H1 (cell line): ENCODE measurements around the gene SKP2. TPM values are rescaled to one million over a fixed set of nuclear protein-coding genes. Genes with fewer than 3 reads are reported as not detected.
A peak's percentile ranks its signal among the peaks of the same experiment; 100 is the strongest.

ENCODE experiments used
- ASH2L ChIP-seq: fragments of 200-600, 300-600 bp; sonication (generic); IDR thresholded peaks from one replicate; pipeline ENCODE4 v1.7.1; 2017; ENCODE audit warnings: low read length
- CBX5 ChIP-seq: fragments of 300-800, 300-1000 bp; sonication (generic); IDR thresholded peaks from 2 replicates; pipeline ENCODE4 v1.7.1; 2016; ENCODE audit warnings: antibody characterized with exemption, low read length, low read depth
- CREB1 ChIP-seq: IDR thresholded peaks from 2 replicates; pipeline ENCODE4 v1.6.1; 2012; ENCODE audit warnings: inconsistent platforms
- polyA plus RNA-seq, 7 experiments: library from polyadenylated mRNA; depleted of rRNA in 3 of 7; stranded (reverse) in 5 of 7; unstranded in 2 of 7; fragments of >200 nt in 5 of 7; fragments of 200-250 nt in 2 of 7; gene quantifications; 1 replicate in 5 of 7; 2 replicates in 1 of 7; 4 replicates in 1 of 7; pipeline versions ENCODE4 v1.2.1 to v1.2.3, GENCODE V29; 2011 to 2013; ENCODE audit warnings: missing spikeins in 2 of 7, mixed read lengths in 2 of 7
- total RNA-seq: library from RNA; stranded (reverse); fragmentation: NEBNext Ultra II Directional; extraction: Animal tissue kit (Norgen Biotek cat#: 25700); gene quantifications from 2 replicates; pipeline ENCODE4 v1.2.1, GENCODE V29; 2021
- TF ChIP-seq, protein P1 (sequence below), 3 experiments: IDR thresholded peaks; 1 replicate in 2 of 3; 2 replicates in 1 of 3; pipeline versions ENCODE4 v1.5.1 to v1.6.1; 2011; ENCODE audit warnings: low read length in 3 of 3, mild to moderate bottlenecking in 3 of 3, inconsistent platforms in 2 of 3, low read depth in 1 of 3, moderate library complexity in 1 of 3; ENCODE audit not compliant: insufficient read depth in 1 of 3; ENCODE audit errors: control extremely low read depth in 1 of 3

SKP2 gene
- total and polyA plus RNA-seq, 2 of the 8 experiments (the other 6 are each of a cell fraction or from before 2014, with no cell fraction given): 49.9 to 104 TPM

DNA sequence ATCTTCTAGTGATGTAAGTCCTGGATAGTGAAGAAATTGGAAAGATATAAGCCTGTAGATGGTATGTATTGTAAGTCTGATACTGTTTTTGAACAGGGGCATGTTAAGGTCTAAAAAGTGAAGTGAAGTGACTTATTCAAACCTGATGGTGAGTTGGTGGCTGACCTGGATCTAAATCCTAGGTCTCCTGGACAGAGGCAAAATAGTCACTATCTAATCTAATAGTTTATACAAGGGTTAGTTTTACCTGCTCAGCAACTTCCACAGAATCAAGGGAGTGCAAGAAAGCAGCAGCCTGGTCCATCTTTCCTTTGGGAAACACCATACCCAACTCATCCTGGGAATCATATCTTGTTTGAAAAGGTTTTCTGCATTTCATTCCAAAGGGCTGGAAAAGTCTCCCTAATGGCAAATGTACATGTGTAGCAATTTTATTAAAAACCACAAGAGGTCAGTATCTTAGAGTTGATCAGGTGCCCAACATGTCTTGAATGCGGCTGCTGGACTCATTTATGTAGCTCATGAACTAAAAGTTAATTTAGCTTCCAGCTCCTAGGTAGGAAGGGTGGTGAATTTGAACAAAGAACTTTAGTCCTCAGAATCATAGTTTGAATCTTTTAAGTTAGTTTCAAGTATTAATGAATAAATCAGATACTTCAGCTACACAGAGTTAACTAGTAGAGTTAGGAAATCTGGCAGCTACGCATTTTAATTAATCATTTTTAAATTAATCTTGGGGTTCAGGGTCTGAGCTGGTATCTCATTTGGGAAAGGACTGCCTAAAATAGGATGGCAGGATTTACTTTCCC lies 26.0 kb downstream of the SKP2 start (continued):
- TF ChIP-seq, protein P1, sequence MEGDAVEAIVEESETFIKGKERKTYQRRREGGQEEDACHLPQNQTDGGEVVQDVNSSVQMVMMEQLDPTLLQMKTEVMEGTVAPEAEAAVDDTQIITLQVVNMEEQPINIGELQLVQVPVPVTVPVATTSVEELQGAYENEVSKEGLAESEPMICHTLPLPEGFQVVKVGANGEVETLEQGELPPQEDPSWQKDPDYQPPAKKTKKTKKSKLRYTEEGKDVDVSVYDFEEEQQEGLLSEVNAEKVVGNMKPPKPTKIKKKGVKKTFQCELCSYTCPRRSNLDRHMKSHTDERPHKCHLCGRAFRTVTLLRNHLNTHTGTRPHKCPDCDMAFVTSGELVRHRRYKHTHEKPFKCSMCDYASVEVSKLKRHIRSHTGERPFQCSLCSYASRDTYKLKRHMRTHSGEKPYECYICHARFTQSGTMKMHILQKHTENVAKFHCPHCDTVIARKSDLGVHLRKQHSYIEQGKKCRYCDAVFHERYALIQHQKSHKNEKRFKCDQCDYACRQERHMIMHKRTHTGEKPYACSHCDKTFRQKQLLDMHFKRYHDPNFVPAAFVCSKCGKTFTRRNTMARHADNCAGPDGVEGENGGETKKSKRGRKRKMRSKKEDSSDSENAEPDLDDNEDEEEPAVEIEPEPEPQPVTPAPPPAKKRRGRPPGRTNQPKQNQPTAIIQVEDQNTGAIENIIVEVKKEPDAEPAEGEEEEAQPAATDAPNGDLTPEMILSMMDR (IDR thresholded peaks at IDR 0.05; ENCODE audit: control extremely low read depth in 1 of 3, insufficient read depth in 1 of 3, low read depth in 1 of 3, low read length in 3 of 3): peak in 1 of 3 experiments; percentile 16; a peak in 1 of 4 replicates
- TF ChIP-seq ASH2L: no peak
- no peak for TF ChIP-seq CBX5
- no peak for TF ChIP-seq CREB1
